NCI-H2171 treated with DMSO at 0.1 percent for 48 hours (cell line): ENCODE results near the gene PLXNA4.

Experiments used
- DNase-seq: peaks from one replicate; lab custom pipeline; 2025; lab: John Stamatoyannopoulos, UW

The PLXNA4 gene

DNA sequence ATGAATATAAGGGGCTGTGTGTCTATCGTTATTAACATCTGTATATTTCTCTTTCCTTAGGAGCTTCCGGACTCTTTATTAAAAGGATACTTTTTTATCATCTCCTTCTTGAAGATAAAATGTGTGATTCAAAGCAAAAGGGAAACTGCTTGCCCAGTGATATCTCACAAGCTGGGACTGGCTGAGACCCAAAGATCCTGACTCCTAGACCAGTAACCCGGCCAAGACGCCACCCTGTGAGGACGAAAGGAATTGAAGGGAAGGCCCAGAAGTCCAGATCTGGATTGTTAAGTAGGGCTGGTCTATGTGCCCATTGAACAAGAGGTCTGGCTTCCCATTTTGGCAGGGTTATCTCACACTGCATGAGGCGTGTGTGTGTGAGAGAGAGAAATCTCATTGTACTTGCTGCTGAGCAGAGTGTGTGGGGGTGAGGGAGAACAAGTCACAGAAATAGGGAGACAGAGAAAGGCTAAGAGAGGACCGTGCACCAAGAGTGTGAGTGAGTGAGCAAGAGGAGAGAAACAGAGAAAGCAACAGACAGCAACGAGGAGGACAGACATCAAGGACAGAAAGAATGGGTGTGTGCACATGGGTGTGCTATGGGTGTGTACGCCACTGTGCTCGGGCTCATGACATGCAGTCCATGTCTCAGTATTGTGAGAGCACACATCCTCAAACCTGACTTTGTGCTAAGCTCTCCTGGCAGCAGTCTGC is 75.4 kb downstream of the PLXNA4 start:
- DNase-seq: no peak

DNA sequence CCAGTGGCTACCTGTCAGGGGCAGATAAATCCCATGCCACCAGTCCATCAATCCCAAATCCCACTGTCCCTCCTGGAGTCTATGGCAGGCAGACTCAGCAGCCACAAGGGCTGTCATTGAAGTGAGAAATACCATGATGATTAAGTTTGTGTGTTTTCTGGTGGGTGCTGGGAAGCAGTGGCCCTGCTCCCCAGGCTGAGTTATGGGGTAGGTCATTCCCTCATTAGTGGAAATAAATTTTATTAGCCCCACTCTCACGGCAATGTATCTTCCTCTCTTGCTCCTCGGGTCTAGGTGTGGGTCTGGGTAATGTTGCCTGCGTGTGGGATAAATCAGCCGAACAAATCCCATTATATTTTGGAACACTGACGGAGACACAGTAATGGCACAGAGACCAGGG is 76.8 kb downstream of the PLXNA4 start:
- no peak for DNase-seq

DNA sequence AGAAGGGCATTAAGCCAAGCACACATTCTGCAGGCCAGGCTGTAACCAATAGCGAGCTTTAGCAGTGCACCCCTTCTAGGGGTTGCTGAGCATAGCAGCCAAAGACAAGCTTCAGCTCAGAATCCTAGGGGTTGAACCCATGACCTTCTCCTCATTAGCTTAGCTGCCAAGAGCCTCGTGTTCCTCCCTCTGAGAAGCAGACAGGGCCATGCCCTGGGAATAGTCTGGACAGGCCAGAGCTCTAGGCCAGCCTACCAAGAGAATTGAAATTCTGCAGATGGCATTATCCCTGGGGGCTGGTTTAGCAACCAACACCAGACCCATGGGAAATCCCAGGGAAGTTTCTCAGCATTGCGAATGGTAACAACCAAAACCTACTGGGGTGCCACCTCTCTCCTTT is 77.2 kb downstream of the PLXNA4 start:
- no peak for DNase-seq

DNA sequence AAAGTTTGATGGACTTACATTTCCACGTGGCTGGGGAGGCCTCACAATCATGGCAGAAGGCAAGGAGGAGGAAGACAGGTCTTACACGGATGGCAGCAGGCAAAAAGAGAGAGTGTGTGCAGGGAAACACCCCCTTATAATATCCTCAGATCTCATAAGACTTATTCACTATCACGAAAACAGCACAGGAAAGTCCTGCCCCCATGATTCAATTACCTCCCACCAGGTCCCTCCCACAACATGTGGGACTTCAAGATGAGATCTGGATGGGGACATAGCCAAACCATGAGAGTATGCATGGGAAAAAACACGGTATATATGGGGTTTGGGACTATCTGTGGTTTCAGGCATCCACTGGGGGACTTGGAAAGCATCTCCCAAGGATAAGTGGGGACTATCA is 78.0 kb downstream of the PLXNA4 start:
- no peak for DNase-seq

DNA sequence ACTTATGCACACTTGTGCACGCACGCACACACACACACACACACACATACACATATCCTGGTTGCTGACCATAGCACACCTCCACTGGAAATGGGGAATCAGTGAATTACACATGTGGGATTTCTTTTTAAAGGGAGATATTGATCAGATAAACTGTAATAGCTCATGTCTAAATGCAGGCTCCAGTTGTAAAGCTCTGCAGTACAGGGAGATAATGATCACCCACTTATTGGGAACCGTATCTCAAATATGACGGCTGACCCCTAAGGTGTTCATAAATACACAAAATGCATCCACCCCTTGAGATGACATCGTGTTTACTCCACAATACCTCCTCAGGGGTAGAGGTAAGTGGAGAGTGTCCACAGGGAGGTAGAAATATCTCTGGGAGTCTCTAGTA is 79.2 kb downstream of the PLXNA4 start:
- DNase-seq: no peak

DNA sequence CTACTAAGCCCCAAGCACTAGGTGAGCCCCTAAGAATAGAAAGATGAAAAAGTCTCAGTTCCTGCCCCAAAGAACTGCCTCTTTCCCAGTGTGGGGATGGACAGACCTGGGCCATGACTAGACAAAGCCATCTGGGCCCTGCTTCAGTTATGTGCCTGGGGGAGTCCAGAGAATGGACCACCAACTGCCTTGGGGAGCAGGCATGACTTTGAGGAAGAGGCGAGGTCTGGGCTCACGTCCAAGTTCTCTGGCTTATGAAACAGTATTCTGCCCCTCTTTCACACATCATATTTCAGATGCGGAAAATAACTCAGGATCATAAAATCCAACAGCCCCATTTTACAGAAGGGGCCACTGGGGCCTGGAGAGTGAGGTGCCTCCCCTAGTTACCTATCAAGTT is 80.3 kb downstream of the PLXNA4 start:
- no peak for DNase-seq

- no peak for DNase-seq
Observed at GRCh38 chr7:132494474-132494873, 81.8 kb downstream of the PLXNA4 start.

DNA sequence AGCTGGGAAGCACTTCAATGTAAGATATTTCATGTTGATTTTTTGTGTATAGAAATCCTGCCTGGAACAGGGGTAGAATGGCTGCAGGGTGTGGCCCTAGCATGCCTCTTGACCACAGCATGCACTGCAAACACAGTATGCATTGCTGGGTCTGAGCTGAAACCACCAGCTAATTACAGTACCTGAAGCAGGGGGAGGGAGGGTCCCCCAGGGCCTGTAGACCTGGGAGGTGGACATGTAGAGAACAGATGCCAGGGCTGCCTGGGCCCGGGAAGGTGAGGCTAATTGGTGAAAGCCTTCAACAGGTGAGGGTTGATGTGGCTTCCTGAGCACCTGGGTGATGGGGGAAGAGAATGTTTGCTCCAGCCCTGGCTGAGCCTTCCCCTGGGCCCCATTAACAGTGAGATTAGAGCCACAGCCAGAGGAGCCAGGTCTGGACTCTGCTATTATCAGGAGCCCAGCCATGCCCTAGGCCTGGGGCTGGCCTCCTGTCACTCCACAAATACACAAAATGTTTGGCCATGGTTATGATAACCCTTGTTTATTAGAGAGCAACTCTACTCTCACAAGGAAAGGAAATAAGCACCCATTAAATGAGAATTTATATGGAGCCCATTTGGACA is 83.3 kb downstream of the PLXNA4 start:
- no peak for DNase-seq

- DNase-seq: no peak
Observed at GRCh38 chr7:132491391-132491945, 84.8 kb downstream of the PLXNA4 start.

DNA sequence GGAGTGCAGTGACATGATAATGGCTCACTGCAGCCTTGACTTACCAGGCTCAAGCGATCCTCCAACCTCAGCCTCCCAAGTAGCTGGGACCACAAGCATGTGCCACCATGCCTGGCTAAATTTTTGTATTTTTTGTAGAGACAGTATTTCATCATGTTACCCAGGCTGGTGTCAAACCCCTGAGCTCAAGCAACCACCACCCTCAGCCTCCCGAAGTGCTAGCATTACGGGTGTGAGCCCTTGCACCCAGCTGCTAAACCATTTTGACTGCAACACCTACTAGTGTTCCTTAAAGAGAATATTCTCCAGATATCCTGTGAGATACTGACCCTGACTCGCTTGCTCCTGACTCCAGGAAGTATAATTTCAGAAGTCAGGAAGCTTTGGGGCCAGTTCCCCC is 85.8 kb downstream of the PLXNA4 start:
- DNase-seq: no peak

- no peak for DNase-seq
Observed at GRCh38 chr7:132489776-132490237, 86.5 kb downstream of the PLXNA4 start.

DNA sequence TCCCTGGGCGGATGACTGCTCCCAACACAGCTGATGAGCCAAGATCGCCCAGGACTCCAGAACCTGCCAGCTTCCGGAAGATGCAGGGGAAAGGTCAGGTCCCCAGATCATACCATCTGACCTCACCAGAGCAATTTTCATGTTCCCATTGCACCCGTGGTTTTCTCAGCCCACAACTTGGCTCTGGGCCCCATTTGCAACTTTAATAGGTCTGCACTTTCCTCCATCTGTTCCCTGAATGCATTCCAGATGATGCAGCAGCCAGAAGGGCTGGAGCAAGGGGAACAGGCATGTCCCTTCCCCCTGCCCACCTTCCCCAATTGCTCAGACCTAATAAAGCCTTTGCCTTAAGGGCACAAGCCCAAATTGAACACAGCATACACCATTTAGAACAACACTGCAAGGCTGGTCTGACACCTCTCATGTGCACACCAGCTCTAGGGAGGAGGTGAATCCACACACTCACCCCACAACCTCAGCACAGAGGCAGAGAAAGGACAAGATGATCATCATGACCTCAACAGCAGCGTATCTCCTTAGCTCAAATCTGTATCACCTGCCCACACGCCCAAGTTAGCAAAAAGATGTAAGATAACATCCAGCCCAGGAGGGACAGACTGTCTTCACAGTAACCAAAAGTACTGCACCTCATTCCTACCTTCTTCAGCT is 87.5 kb downstream of the PLXNA4 start:
- peak; percentile 53 for DNase-seq

- no peak for DNase-seq
Observed at GRCh38 chr7:132486274-132486610, 90.0 kb downstream of the PLXNA4 start.

DNA sequence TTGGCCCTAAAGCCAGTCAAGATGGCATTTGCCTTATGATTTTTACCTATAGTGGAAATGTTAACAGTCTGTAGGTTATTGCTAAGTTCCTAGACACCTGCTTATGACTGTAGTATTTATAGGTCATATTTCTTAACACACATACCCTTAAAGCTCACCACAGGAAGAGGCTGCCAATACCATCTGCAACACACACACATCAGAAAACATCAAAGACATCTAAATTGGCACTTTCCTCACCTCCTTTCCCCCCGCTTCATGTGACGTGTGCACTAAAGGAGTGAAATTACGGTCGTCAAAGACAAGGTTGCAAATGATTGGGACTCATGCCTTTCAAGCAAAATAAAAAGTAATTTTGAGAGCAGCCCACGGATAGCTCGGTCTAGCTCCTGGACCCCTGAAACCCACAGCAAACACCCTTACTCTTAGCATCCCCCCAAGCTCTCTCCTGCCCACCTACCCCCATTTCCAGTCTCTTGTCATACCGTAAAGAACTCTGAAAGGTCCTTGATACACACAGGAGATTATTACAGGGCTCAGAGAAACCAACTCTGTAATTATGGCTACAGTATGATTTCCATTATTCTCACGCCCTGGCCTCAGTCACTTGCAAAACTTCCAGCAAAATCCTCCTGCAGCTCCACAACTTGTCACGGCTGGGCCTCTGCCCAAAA is 90.5 kb downstream of the PLXNA4 start:
- DNase-seq: no peak

- DNase-seq: no peak
Observed at GRCh38 chr7:132485136-132485535, 91.1 kb downstream of the PLXNA4 start.

- no peak for DNase-seq
Observed at GRCh38 chr7:132482866-132483265, 93.4 kb downstream of the PLXNA4 start.

GRCh38 chr7:132480534-132480933 is 95.7 kb downstream of the PLXNA4 start:
- DNase-seq: no peak

GRCh38 chr7:132476541-132476940 is 99.7 kb downstream of the PLXNA4 start:
- no peak for DNase-seq

- DNase-seq: no peak
Observed at GRCh38 chr7:132475669-132476116, 100.6 kb downstream of the PLXNA4 start.

DNA sequence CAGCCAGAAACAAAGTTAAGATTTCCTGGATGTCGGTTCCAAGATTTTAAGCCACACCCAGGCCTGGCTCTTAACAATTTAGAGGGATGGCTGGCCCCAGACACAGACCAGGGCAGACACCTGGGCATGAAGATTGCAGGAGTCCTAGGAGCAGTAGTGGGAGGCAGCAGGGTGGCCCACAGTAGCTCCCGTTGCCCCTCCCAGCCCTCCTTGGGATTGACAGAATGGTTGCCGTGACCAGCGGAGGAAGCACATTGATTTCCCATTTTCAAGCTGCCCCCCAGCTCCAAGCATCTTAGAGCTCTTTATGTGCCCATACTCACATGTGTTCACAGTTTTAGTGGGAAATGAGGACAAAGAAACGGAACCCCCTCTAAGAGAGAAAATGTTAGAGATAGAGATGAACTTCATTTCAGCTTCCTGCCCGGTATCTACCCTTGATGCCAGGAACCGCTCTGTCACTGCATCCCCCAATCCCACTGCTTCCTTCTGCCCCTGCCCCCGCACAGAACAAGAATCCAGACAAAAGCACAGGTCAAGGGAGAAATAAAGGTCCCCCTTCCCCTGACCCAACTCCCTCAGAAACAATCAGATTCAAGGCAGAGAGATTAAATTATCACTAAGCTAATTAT is 101.1 kb downstream of the PLXNA4 start:
- DNase-seq: no peak

DNA sequence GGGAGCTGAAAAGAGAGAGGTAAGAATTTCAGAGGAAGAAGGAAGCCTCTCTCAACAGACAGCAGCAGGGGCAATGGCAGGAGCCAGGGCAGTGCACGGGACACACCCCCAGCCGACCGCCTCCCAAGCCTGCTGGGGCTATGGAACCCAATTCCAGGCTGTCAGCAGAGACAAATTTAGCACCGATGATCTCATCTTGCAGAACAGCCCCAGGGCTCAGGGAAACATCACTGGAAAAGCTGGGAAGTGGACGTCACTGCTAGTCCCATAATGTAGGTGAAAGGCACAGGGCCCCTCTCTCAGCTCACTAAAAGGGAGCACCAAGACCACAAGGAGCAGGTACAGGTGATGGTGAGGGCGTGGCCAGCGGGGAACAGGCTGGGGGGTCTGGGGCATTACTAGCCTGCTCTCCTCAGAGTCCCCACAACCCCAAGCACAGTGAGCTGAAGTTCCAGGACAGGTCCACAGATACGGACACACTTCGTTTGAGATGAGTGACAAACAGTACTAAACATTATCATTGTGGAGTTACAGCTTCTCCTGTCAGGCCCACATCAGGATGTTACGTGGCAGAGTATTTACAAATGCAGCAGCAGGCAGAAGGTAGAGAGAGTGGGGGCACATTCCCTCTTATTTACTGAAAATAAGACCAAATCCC is 103.7 kb downstream of the PLXNA4 start:
- no peak for DNase-seq
